GM12801 (cell line): ENCODE measurements around the gene ZNF831.

ENCODE experiments used
- TF ChIP-seq, protein P1 (sequence below): IDR thresholded peaks from one replicate; pipeline ENCODE4 v1.5.1; 2011; ENCODE audit warnings: control low read depth; ENCODE audit not compliant: insufficient read length; ENCODE audit errors: extremely low read depth

Gene ZNF831

DNA sequence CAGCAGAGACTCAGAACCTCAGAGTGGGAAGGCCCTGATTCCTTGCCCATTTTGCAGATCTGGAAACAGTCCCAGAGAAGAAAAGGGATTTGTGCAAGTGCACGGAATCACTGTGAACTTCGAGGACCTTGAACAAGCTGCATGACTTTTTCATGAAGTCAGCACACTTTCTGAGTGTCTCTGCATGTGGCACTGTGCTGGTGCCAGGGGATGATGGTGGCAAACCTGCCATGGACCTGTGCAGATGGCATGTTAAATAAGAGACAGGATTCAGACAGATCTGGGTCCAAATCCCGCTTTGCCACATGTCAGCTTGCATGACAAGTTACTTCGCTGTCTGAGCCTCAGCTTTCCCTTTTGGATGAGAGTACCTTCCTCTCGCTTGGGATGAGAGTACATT, 26.8 kb downstream of the ZNF831 start:
- TF ChIP-seq, protein P1, sequence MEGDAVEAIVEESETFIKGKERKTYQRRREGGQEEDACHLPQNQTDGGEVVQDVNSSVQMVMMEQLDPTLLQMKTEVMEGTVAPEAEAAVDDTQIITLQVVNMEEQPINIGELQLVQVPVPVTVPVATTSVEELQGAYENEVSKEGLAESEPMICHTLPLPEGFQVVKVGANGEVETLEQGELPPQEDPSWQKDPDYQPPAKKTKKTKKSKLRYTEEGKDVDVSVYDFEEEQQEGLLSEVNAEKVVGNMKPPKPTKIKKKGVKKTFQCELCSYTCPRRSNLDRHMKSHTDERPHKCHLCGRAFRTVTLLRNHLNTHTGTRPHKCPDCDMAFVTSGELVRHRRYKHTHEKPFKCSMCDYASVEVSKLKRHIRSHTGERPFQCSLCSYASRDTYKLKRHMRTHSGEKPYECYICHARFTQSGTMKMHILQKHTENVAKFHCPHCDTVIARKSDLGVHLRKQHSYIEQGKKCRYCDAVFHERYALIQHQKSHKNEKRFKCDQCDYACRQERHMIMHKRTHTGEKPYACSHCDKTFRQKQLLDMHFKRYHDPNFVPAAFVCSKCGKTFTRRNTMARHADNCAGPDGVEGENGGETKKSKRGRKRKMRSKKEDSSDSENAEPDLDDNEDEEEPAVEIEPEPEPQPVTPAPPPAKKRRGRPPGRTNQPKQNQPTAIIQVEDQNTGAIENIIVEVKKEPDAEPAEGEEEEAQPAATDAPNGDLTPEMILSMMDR = no peak

DNA sequence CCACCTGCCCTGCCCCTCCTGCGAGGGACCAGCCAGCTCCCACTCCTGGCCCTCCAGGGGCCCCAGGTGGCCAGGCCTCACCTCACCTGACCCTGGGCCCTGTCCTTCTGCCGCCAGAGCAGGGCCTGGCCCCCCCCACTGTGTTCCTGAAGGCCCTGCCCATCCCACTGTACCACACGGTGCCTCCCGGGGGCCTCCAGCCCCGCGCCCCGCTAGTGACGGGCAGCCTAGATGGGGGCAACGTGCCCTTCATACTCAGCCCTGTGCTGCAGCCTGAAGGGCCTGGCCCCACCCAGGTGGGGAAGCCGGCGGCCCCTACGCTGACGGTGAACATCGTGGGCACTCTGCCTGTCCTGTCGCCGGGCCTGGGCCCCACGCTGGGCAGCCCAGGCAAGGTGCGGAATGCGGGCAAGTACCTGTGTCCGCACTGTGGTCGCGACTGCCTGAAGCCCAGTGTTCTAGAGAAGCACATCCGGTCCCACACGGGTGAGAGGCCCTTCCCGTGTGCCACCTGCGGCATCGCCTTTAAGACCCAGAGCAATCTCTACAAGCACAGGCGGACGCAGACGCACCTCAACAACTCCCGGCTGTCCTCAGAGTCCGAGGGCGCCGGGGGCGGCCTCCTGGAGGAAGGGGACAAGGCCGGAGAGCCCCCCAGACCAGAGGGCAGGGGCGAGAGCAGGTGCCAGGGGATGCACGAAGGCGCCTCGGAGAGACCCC, 27.6 kb downstream of the ZNF831 start:
- TF ChIP-seq, protein P1 = no peak

DNA sequence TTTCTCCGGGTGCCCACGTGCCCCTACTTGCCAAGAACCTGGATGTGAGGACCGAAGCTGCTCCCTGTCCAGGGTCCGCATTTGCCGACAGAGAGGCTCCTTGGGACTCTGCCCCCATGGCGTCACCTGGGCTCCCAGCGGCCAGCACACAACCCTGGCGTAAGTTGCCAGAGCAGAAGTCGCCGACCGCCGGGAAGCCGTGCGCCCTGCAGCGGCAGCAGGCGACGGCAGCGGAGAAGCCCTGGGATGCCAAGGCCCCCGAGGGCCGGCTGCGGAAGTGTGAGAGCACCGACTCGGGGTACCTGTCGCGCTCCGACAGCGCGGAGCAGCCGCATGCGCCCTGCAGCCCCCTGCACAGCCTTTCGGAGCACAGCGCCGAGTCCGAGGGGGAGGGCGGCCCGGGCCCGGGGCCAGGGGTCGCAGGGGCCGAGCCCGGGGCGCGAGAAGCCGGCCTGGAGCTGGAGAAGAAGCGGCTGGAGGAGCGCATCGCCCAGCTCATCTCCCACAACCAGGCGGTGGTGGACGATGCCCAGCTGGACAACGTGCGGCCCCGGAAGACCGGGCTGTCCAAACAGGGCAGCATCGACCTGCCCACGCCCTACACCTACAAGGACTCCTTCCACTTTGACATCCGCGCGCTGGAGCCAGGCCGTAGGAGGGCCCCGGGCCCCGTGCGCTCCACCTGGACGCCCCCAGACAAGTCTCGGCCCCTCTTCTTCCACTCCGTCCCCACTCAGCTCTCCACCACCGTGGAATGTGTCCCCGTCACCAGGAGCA, 28.3 kb downstream of the ZNF831 start:
- TF ChIP-seq, protein P1 = no peak

DNA sequence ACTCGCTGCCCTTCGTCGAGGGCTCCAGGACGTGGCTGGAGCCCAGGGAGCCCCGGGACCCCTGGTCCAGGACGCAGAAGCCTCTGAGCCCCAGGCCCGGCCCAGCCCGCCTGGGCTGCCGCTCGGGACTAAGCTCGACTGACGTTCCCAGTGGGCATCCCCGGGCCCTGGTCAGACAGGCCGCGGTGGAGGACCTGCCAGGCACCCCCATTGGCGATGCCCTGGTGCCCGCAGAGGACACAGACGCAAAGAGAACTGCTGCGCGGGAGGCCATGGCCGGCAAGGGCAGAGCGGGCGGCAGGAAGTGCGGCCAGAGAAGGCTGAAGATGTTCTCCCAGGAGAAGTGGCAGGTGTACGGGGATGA, 28.9 kb downstream of the ZNF831 start:
- TF ChIP-seq, protein P1 = no peak

DNA sequence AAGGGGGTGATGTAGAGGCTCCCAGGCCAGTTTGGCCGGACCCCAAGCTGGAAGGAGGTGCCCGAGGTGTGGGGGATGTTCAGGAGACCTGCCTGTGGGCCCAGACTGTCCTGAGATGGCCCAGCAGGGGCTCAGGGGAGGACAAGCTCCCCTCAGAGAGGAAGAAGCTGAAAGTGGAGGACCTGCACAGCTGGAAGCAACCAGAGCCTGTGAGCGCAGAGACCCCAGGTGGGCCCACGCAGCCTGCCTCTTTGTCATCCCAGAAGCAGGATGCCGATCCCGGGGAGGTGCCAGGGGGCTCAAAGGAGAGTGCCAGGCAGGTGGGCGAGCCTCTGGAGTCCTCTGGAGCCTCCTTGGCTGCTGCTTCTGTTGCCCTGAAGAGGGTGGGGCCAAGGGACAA, 29.7 kb downstream of the ZNF831 start:
- TF ChIP-seq, protein P1 = no peak

DNA sequence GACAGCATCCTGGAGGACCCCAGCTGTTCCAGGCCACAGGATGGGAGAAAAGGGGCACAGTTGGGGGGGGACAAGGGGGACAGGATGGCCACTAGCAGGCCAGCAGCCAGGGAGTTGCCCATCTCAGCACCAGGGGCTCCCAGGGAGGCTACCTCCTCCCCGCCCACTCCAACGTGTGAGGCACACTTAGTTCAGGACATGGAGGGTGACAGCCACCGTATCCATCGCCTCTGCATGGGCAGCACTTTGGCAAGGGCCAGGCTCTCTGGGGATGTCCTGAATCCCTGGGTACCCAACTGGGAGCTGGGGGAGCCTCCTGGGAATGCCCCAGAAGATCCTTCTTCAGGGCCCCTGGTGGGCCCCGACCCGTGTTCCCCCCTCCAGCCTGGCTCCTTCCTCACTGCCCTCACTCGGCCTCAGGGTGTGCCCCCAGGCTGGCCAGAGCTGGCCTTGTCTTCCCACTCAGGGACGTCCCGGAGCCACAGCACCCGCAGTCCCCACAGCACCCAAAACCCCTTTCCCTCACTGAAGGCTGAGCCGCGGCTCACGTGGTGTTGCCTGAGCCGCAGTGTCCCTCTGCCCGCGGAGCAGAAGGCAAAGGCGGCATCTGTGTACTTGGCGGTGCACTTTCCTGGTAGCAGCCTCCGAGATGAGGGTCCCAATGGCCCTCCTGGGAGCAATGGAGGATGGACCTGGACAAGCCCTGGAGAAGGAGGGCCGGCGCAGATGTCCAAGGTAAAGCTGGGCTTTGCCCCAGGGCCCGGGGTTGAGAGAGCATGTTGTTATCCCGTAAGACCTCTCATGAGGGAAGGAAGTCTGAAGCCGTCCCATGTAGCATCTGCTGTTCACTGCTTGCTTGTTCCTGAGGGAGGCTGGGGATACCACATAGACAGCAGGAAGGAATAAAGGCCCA, 30.7 kb downstream of the ZNF831 start:
- TF ChIP-seq, protein P1 = no peak
